SHP77 treated with DMSO at 0.1 percent for 48 hours (cell line): ENCODE data around the gene SBF2.

Source experiments
- DNase-seq: peaks from one replicate; lab custom pipeline; 2025; lab: John Stamatoyannopoulos, UW

Gene SBF2

GRCh38 chr11:9896902-9897301 is 397.1 kb downstream of the SBF2 start:
- DNase-seq, result no peak

GRCh38 chr11:9895006-9895405 is 399.0 kb downstream of the SBF2 start:
- no peak for DNase-seq

- DNase-seq, result no peak
These were observed 400.5 kb downstream of the SBF2 start for GRCh38 chr11:9893474-9893873.

- DNase-seq, result no peak
These were observed 405.1 kb downstream of the SBF2 start for GRCh38 chr11:9888938-9889337.

GRCh38 chr11:9887472-9887871 is 406.5 kb downstream of the SBF2 start:
- no peak for DNase-seq

GRCh38 chr11:9886595-9886994 is 407.4 kb downstream of the SBF2 start:
- no peak for DNase-seq

- no peak for DNase-seq
These were observed 409.4 kb downstream of the SBF2 start for GRCh38 chr11:9884601-9885000.

GRCh38 chr11:9880657-9881056 is 413.4 kb downstream of the SBF2 start:
- no peak for DNase-seq

- no peak for DNase-seq
These were observed 415.1 kb downstream of the SBF2 start for GRCh38 chr11:9878936-9879335.

GRCh38 chr11:9876331-9876730 is 417.7 kb downstream of the SBF2 start:
- no peak for DNase-seq

GRCh38 chr11:9875862-9876261 is 418.2 kb downstream of the SBF2 start:
- no peak for DNase-seq

GRCh38 chr11:9875399-9875798 is 418.6 kb downstream of the SBF2 start:
- DNase-seq, result no peak

GRCh38 chr11:9874466-9874865 is 419.6 kb downstream of the SBF2 start:
- DNase-seq, result no peak

GRCh38 chr11:9868641-9869040 is 425.4 kb downstream of the SBF2 start:
- DNase-seq, result no peak

GRCh38 chr11:9862981-9863380 is 431.0 kb downstream of the SBF2 start:
- no peak for DNase-seq

GRCh38 chr11:9861860-9862725 is 431.9 kb downstream of the SBF2 start:
- DNase-seq, result peak; percentile 2

GRCh38 chr11:9859554-9860305 is 434.3 kb downstream of the SBF2 start:
- no peak for DNase-seq

- no peak for DNase-seq
These were observed 435.2 kb downstream of the SBF2 start for GRCh38 chr11:9858822-9859221.

- no peak for DNase-seq
These were observed 435.8 kb downstream of the SBF2 start for GRCh38 chr11:9858218-9858617.

- no peak for DNase-seq
These were observed 438.3 kb downstream of the SBF2 start for GRCh38 chr11:9855579-9856287.

- DNase-seq, result no peak
These were observed 440.0 kb downstream of the SBF2 start for GRCh38 chr11:9853929-9854552.

- no peak for DNase-seq
These were observed 441.6 kb downstream of the SBF2 start for GRCh38 chr11:9852465-9852864.
